HEK293 (cell line): ENCODE data around the gene SLC10A6.

Source experiments
- CTCF ChIA-PET: fragments of 350-600 bp; formaldehyde crosslinking; extraction: SDS; loops from one replicate; lab custom pipeline; 2021; ENCODE audit warnings: antibody characterized with exemption; lab: Yijun Ruan, JAX
- POLR2A ChIA-PET: fragments of 300-600 bp; formaldehyde crosslinking; extraction: SDS; loops from one replicate; lab custom pipeline; 2020; ENCODE audit warnings: antibody characterized with exemption, inconsistent platforms; lab: Yijun Ruan, JAX
- H3K27ac ChIP-seq: fragments of 200-500 bp; sonication (Bioruptor generic); 2 replicates; pipeline ENCODE4 v1.5.1; 2014; ENCODE audit warnings: low read depth, low read length, control low read depth, inconsistent platforms; ENCODE audit errors: extremely low read depth
- H3K36me3 ChIP-seq, 2 experiments: fragments of 200-500 bp in 1 of 2; sonication (Bioruptor generic) in 1 of 2; 1 replicate in 1 of 2; 2 replicates in 1 of 2; pipeline ENCODE4 v1.5.1; 2014 to 2017; ENCODE audit warnings: inconsistent platforms in 2 of 2, low read length in 2 of 2; ENCODE audit not compliant: control insufficient read depth in 2 of 2, insufficient read depth in 1 of 2
- H3K4me1 ChIP-seq: fragments of 200-500 bp; sonication (Bioruptor generic); 2 replicates; pipeline ENCODE4 v1.5.1; 2014; ENCODE audit warnings: mild to moderate bottlenecking, low read length, inconsistent platforms; ENCODE audit not compliant: control insufficient read depth, insufficient read depth
- H3K4me3 ChIP-seq: 2 replicates; pipeline ENCODE4 v1.5.1; 2011; ENCODE audit warnings: low read depth, mild to moderate bottlenecking, control low read depth, low read length, moderate library complexity
- H3K9me3 ChIP-seq: fragments of 200-500 bp; sonication (Bioruptor generic); 2 replicates; pipeline ENCODE4 v1.5.1; 2014; ENCODE audit warnings: low read depth, low read length, inconsistent platforms; ENCODE audit not compliant: control insufficient read depth, insufficient read depth
- BCL11B ChIP-seq: fragments of 450-650 bp; formaldehyde crosslinking; IDR thresholded peaks from 2 replicates; pipeline ENCODE4 v1.5.1; 2016; ENCODE audit warnings: low read depth, missing biosample characterization, missing genetic modification characterization
- GLIS1 ChIP-seq: fragments of 450-650 bp; formaldehyde crosslinking; IDR thresholded peaks from 2 replicates; pipeline ENCODE4 v1.5.1; 2016; ENCODE audit warnings: missing biosample characterization, missing genetic modification characterization
- IKZF3 ChIP-seq: fragments of 450-650 bp; IDR thresholded peaks from 2 replicates; pipeline ENCODE4 v1.5.0; 2018; ENCODE audit warnings: missing biosample characterization, mild to moderate bottlenecking, missing genetic modification characterization, moderate library complexity
- SP7 ChIP-seq: fragments of 450-650 bp; formaldehyde crosslinking; IDR thresholded peaks from 2 replicates; pipeline ENCODE4 v1.5.1; 2016; ENCODE audit warnings: missing biosample characterization, missing genetic modification characterization
- TRIM28 ChIP-seq: IDR thresholded peaks from 2 replicates; pipeline ENCODE4 v1.6.1; 2011; ENCODE audit warnings: low read length, control low read depth, borderline replicate concordance
- ZBTB20 ChIP-seq: fragments of 450-650 bp; formaldehyde crosslinking; IDR thresholded peaks from 2 replicates; pipeline ENCODE4 v1.5.1; 2016; ENCODE audit warnings: missing biosample characterization, missing genetic modification characterization
- ZFHX2 ChIP-seq: fragments of 450-650 bp; formaldehyde crosslinking; conservative IDR thresholded peaks from 2 replicates; pipeline ENCODE4 v1.5.1; 2016; ENCODE audit warnings: missing biosample characterization, missing genetic modification characterization
- ZNF211 ChIP-seq: fragments of 450-650 bp; formaldehyde crosslinking; IDR thresholded peaks from 2 replicates; pipeline ENCODE4 v1.5.1; 2016; ENCODE audit warnings: low read depth, missing biosample characterization, missing genetic modification characterization
- ZNF280C ChIP-seq: fragments of 450-650 bp; formaldehyde crosslinking; IDR thresholded peaks from 2 replicates; pipeline ENCODE4 v1.5.1; 2016; ENCODE audit warnings: missing biosample characterization, missing genetic modification characterization
- ZNF324 ChIP-seq: fragments of 450-650 bp; formaldehyde crosslinking; IDR thresholded peaks from 2 replicates; pipeline ENCODE4 v1.5.1; 2016; ENCODE audit warnings: missing biosample characterization, missing genetic modification characterization
- ZNF366 ChIP-seq: fragments of 450-650 bp; formaldehyde crosslinking; conservative IDR thresholded peaks from 2 replicates; pipeline ENCODE4 v1.5.1; 2016; ENCODE audit warnings: missing biosample characterization, missing genetic modification characterization
- ZNF518A ChIP-seq: fragments of 450-650 bp; formaldehyde crosslinking; conservative IDR thresholded peaks from 2 replicates; pipeline ENCODE4 v1.5.1; 2016; ENCODE audit warnings: low read depth, missing biosample characterization, missing genetic modification characterization
- ZNF548 ChIP-seq: fragments of 450-650 bp; formaldehyde crosslinking; IDR thresholded peaks from 2 replicates; pipeline ENCODE4 v1.5.1; 2016; ENCODE audit warnings: missing biosample characterization, missing genetic modification characterization
- ZNF580 ChIP-seq: fragments of 450-650 bp; formaldehyde crosslinking; IDR thresholded peaks from 2 replicates; pipeline ENCODE4 v1.5.1; 2016; ENCODE audit warnings: missing biosample characterization, missing genetic modification characterization
- ZNF654 ChIP-seq: fragments of 450-650 bp; formaldehyde crosslinking; IDR thresholded peaks from 2 replicates; pipeline ENCODE4 v1.5.1; 2016; ENCODE audit warnings: low read depth, missing biosample characterization, missing genetic modification characterization
- ZNF677 ChIP-seq: fragments of 450-650 bp; IDR thresholded peaks from 2 replicates; pipeline ENCODE4 v1.5.0; 2018; ENCODE audit warnings: missing biosample characterization, mild to moderate bottlenecking, missing genetic modification characterization, moderate library complexity
- ZNF777 ChIP-seq: fragments of 450-650 bp; formaldehyde crosslinking; IDR thresholded peaks from 2 replicates; pipeline ENCODE4 v1.5.1; 2017; ENCODE audit warnings: missing biosample characterization, missing genetic modification characterization, borderline replicate concordance

The SLC10A6 gene

DNA sequence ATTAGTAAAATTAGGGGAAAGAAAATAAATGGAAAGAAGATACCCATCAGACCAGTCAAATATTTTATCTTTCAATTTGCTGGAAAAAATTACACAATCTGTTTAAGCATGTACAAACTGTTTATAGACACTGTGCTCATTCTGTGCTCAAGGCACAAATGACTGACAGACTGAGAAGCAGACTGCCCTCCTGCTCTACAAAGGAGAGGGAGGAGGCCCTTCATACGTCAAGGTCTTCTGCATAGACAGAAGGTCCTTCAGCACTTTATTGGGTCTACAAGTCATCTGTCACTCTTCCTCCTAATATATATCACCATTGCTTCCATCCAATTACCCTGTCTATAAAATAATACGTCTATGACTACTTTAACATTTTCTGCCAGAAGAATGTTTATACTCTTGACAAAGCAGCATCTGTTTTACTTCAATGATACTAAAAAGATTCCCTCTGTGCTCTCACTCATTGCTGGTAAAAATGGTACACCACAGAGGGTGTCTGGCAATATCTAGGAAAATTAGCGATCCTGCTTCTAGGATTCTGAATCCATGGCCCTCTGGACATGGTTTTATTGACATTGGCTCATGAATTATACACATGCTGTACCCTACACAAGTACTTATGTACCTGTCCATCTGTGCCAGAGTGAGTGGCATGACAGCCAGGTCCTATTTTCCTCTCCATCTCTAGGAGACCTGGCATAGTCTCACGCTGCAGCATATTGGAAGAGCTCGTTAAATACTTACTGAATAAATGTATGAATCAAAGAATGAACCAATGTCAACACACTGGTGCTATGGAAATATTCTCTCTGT lies 11.3 kb downstream of the SLC10A6 start:
- ChIA-PET POLR2A (no interaction called here), CTCF (interaction anchor here (0.7 kb wide), 1 partner anchor 388 kb away, joined by 3 read pairs; no protein-coding TSS in a partner anchor)
- no peaks in the 10 kb centered on the region for H3K36me3 ChIP-seq
- no peaks in the 10 kb centered on the region for H3K4me1 ChIP-seq
- H3K4me3 ChIP-seq: no peak overlapping the region
- TF ChIP-seq GLIS1 (tag by site-specific recombination) (no peak), IKZF3 (tag by site-specific recombination) (no peak), TRIM28 (no peak), ZNF580 (tag by site-specific recombination) (no peak), ZNF324 (no peak), ZNF677 (tag by site-specific recombination) (no peak), ZNF518A (tag by site-specific recombination) (no peak), SP7 (tag by site-specific recombination) (no peak), ZNF777 (tag by site-specific recombination) (no peak), BCL11B (no peak), ZFHX2 (tag by site-specific recombination) (no peak), ZNF280C (tag by site-specific recombination) (no peak), ZNF654 (no peak)
- H3K9me3 ChIP-seq: no peaks in the 10 kb centered on the region
- H3K27ac ChIP-seq: no peak overlapping the region

DNA sequence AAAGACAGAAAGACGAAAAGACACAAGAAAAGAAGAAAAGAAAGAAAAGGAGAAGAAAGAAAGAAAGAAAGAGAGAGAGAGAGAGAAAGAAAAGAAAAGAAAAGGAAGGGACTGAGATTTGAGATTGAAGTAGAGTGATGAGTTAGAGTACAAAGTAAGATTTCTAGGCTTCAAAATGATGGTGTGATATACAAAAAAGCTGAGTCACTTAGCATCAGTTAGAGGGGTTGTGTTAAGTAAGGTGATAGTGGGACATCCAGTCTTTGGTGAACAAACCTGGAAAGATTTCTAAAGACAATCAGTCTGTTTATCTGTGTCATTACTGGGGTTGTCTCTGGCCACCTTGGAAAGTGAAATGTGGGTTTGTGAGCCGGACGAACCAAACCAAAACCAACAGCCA lies 13.5 kb downstream of the SLC10A6 start:
- POLR2A ChIA-PET: interaction anchor here (0.5 kb wide), 1 partner anchor 49 kb away, joined by 3 read pairs; no protein-coding TSS in a partner anchor
- no peaks in the 10 kb centered on the region; the same call in 1 of the 2 replicates for H3K4me1 ChIP-seq
- TF ChIP-seq ZNF366 (tag by site-specific recombination) (0 out of 2 replicates have a peak, but pooled peaks have one; percentile 33), ZNF548 (no peak), ZNF677 (tag by site-specific recombination) (no peak), ZBTB20 (tag by site-specific recombination) (no peak), ZNF211 (no peak)

More for the DNA sequence above, 13.5 kb downstream of the SLC10A6 start:
- no peak overlapping the region for H3K27ac ChIP-seq
- CTCF ChIA-PET: interaction anchor here (0.7 to 0.9 kb wide), 2 partner anchors 36 to 61 kb away, joined by 3 read pairs; no protein-coding TSS in a partner anchor
- H3K36me3 ChIP-seq: no peaks in the 10 kb centered on the region
- H3K4me3 ChIP-seq: no peak overlapping the region
- H3K9me3 ChIP-seq: no peaks in the 10 kb centered on the region
